ENCODE measurements around the gene UNC13B.

DNA sequence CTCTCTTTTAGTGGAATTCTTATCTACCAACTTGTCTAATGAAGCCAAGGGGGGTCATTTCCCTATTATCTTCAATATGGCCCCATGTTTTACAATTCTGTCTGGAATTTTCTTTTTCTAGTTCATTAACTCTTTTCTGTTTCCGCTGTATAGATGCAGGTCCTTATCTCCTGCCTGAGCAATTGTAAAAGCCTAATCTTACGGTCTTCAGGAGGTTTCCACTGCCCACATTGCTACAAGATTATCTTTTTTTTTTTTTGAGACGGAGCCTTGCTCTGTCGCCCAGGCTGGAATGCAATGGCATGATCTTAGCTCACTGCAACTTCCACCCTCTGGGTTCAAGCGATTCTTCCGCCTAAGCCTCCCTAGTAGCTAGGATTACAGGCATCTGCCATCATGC, 132.3 kb downstream of the UNC13B start:
- TF ChIP-seq POLR2AphosphoS5 (IDR thresholded peaks at IDR 0.05; ENCODE audit: low read depth, low read length) (no peak), TAF1 (IDR thresholded peaks at IDR 0.05; ENCODE audit: borderline replicate concordance, insufficient read depth, low read length) (no peak), FOXP2 (optimal IDR thresholded peaks at IDR 0.05; ENCODE audit: borderline replicate concordance, extremely low read depth, extremely low read length, insufficient read depth) (no peak), REST (IDR thresholded peaks at IDR 0.05; ENCODE audit: insufficient read depth in 1 of 2, low read depth in 2 of 2, low read length in 2 of 2) (no peak), SIN3A (IDR thresholded peaks at IDR 0.05; ENCODE audit: borderline replicate concordance, insufficient read depth, low read length) (no peak)
